ENCODE results near the gene CES4A. TPM values are rescaled to one million over a fixed set of nuclear protein-coding genes. Genes with fewer than 3 reads are reported as not detected.
"Not testable (repeated sequence)": the region's sequence is repeated elsewhere in the genome, so short reads cannot be mapped to it uniquely, and the experiment has no call there.

Gene CES4A
- polyA plus RNA-seq, 1 of the 3 experiments (the other 2 are of a cell fraction): 7.3 TPM

DNA sequence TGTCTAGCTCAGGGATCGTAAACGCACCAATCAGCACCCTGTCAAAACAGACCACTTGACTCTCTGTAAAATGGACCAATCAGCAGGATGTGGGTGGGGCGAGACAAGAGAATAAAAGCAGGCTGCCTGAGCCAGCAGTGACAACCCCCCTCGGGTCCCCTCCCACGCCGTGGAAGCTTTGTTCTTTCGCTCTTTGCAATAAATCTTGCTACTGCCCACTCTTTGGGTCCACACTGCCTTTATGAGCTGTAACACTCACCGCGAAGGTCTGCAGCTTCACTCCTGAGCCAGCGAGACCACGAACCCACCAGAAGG, 13.5 kb upstream of the CES4A start:
- DNase-seq; H3K79me2 ChIP-seq (ENCODE audit: insufficient read depth); H3K4me3 ChIP-seq (ENCODE audit: low read depth in 2 of 2, low read length in 1 of 2); H4K20me1 ChIP-seq (ENCODE audit: insufficient read depth); H3K27me3 ChIP-seq (ENCODE audit: insufficient read depth); H3K4me2 ChIP-seq; H3K9ac ChIP-seq; H2AFZ ChIP-seq (ENCODE audit: low read depth); H3K4me1 ChIP-seq (ENCODE audit: control insufficient read depth in 1 of 2, insufficient read depth in 2 of 2, low read depth in 1 of 2, low read length in 1 of 2); POLR2A ChIA-PET; H3F3A ChIP-seq (replicated peaks; ENCODE audit: insufficient read depth); H3K9me2 ChIP-seq; H3K9me3 ChIP-seq; H3K27ac ChIP-seq (ENCODE audit: low read depth in 2 of 2, low read length in 1 of 2); H3K36me3 ChIP-seq (replicated peaks in 1 of 2; ENCODE audit: control insufficient read depth in 1 of 2, insufficient read depth in 2 of 2, low read length in 1 of 2): not testable (repeated sequence)
- 80% methylated on average over 11 of the region's 11 CpGs for WGBS (ENCODE audit: low lambda C conversion rate)
- CTCF ChIA-PET: interaction anchor here (1.1 to 6.9 kb wide), 5 partner anchors 9 to 188 kb away, joined by 3 to 103 read pairs (median 11); partner anchors contain the start of genes B3GNT9 and CES3

DNA sequence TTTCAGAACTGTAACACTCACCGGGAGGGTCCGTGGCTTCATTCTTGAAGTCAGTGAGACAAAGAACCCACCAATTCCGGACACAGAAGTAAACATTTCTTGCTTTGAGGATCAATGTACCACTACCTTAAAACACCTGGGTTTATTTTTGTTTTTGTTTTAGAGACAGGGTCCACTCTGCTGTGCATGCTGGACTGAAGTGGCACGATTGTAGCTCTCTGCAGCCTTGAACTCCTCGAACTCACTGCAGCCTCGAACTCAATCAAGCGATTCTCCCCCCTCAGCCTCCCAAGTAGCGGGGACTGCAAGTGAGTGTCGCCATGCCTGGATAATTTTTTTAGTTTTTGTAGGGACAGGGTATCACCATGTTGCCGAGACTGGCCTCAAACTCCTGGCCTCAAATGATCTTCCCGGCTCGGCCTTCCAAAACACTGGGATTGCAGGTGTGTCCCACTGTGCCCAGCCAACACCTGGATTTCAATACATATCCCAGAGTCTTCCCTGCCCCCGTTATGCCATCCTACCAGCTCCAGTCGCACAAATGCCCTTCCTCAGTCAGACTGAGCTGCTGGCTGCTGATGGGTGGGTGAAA, 13.0 kb upstream of the CES4A start:
- no peaks in the 10 kb centered on the region for H3F3A ChIP-seq (replicated peaks; ENCODE audit: insufficient read depth)
- no peak for DNase-seq
- H3K36me3 ChIP-seq (replicated peaks in 1 of 2; ENCODE audit: control insufficient read depth in 1 of 2, insufficient read depth in 2 of 2, low read length in 1 of 2): no peaks in the 10 kb centered on the region
- no peaks in the 10 kb centered on the region; a peak in 1 of 4 replicates for H3K4me1 ChIP-seq (ENCODE audit: control insufficient read depth in 1 of 2, insufficient read depth in 2 of 2, low read depth in 1 of 2, low read length in 1 of 2)
- H3K27me3 ChIP-seq (ENCODE audit: insufficient read depth): no peaks in the 10 kb centered on the region
- POLR2A ChIA-PET: no interaction called here
- TF ChIP-seq EZH2phosphoT487 (IDR thresholded peaks at IDR 0.05; ENCODE audit: borderline replicate concordance, low read depth) (no peak), YY1 (IDR thresholded peaks at IDR 0.05; ENCODE audit: low read depth) (no peak), SIN3A (IDR thresholded peaks at IDR 0.05; ENCODE audit: borderline replicate concordance, low read depth, low read length) (no peak), SMC3 (IDR thresholded peaks at IDR 0.05; ENCODE audit: low read depth, low read length) (no peak), NFIC (IDR thresholded peaks at IDR 0.05; ENCODE audit: borderline replicate concordance) (no peak), GABPA (IDR thresholded peaks at IDR 0.05; ENCODE audit: low read depth) (no peak), RCOR1 (IDR thresholded peaks at IDR 0.05; ENCODE audit: low read length) (no peak), FOXM1 (IDR thresholded peaks at IDR 0.05; ENCODE audit: low read depth) (no peak), NRF1 (IDR thresholded peaks at IDR 0.05; ENCODE audit: low read depth, low read length) (no peak), PBX3 (IDR thresholded peaks at IDR 0.05) (no peak), FOXJ3 (CRISPR knock-in tag; IDR thresholded peaks at IDR 0.05) (no peak), RAD21 (IDR thresholded peaks at IDR 0.05; ENCODE audit: low read length) (no peak), EP300 (IDR thresholded peaks at IDR 0.05; ENCODE audit: borderline replicate concordance in 1 of 2, low read depth in 1 of 2, low read length in 1 of 2) (no peak), MXI1 (IDR thresholded peaks at IDR 0.05; ENCODE audit: low read depth, low read length) (no peak), RFX5 (IDR thresholded peaks at IDR 0.05; ENCODE audit: low read length) (no peak), CHD2 (IDR thresholded peaks at IDR 0.05; ENCODE audit: low read length, partially characterized antibody) (no peak)
- TF ChIP-seq, protein P1, sequence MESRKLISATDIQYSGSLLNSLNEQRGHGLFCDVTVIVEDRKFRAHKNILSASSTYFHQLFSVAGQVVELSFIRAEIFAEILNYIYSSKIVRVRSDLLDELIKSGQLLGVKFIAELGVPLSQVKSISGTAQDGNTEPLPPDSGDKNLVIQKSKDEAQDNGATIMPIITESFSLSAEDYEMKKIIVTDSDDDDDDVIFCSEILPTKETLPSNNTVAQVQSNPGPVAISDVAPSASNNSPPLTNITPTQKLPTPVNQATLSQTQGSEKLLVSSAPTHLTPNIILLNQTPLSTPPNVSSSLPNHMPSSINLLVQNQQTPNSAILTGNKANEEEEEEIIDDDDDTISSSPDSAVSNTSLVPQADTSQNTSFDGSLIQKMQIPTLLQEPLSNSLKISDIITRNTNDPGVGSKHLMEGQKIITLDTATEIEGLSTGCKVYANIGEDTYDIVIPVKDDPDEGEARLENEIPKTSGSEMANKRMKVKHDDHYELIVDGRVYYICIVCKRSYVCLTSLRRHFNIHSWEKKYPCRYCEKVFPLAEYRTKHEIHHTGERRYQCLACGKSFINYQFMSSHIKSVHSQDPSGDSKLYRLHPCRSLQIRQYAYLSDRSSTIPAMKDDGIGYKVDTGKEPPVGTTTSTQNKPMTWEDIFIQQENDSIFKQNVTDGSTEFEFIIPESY (IDR thresholded peaks at IDR 0.05; ENCODE audit: borderline replicate concordance, low read depth): no peak
- no peak overlapping the region for H3K27ac ChIP-seq (ENCODE audit: low read depth in 2 of 2, low read length in 1 of 2)
- H3K9me3 ChIP-seq: no peaks in the 10 kb centered on the region
- WGBS (ENCODE audit: low lambda C conversion rate): 78% methylated on average over 14 of the region's 14 CpGs
- no peak overlapping the region for H3K4me3 ChIP-seq (ENCODE audit: low read depth in 2 of 2, low read length in 1 of 2)
- no peak overlapping the region for H3K9ac ChIP-seq
- no peaks in the 10 kb centered on the region for H4K20me1 ChIP-seq (ENCODE audit: insufficient read depth)
- CTCF ChIA-PET: interaction anchor here (0.8 to 6.9 kb wide), 8 partner anchors 10 to 188 kb away, joined by 3 to 103 read pairs (median 5); partner anchors contain the start of genes B3GNT9 and CES3
- H3K9me2 ChIP-seq: no peaks in the 10 kb centered on the region
- no peak overlapping the region for H3K4me2 ChIP-seq
- H3K79me2 ChIP-seq (ENCODE audit: insufficient read depth): no peaks in the 10 kb centered on the region
- no peak overlapping the region for H2AFZ ChIP-seq (ENCODE audit: low read depth)
